Cerebellar nuclear complex (tissue), 1 donor: ENCODE results near the gene COTL1.

Experiments
- DNase-seq, 2 experiments: peaks; one replicate each; lab custom pipeline; 2025; lab: John Stamatoyannopoulos, UW

The COTL1 gene

GRCh38 chr16:84596161-84596560 lies 21.7 kb downstream of the COTL1 start:
- no peak for DNase-seq

- no peak for DNase-seq
These were observed 22.8 kb downstream of the COTL1 start for GRCh38 chr16:84595052-84595481.

DNA sequence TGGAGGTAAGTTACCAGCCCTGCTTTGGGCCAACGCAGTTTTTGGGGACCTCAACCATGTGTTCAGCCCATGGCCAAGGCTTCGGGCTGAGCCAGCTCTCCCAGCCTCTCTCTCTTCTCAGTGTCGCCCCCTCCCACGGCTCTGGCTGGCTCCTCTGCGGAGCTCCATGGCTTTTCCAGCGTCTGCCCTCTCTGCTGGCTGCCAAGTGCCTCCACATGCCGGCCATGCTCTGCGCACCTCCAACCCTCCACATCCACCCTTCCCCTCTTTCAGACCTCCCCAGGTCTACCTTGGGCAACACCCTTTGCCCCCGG lies 23.2 kb downstream of the COTL1 start:
- DNase-seq = no peak

DNA sequence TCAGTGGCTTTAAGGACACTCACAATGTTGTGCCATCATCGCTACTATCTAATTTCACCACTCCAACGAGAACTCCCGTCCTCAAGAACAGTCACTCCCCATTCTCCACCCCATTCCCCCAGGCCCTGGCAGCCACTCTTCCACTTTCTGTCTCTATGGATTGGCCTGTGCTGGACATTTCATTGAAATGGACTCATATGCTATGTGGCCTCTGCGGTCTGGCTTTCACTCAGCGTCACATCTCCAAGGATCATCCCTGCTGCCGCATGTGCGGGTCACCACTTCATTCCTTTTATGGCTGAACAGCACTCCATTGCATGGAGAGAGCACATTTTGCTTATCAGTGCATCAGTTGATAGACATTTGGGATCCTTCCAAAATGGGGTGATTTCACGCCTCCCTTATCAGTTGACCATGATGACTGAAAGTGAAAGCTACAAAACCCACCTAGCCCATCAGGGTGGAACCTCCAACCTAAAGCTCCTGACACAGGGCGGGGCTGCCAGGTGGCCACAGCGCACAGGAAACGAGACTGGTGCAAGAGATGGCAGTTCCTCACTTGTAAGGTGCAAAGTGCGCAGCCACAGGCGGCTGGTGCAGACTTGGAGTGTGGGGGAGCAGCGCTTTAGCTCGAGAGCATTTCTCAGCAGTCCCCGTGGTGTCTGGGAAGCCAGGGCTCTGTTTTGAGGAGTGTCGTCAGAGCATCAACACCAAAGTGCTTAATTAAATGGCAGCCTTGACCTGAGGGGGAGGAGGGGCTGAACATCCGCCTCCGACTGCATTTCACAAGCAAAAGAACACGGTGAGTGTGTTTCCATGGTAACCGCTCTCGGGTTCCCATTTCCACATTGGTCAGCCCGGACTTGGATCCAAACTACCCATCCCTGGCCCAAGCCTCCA lies 23.8 kb downstream of the COTL1 start:
- DNase-seq = no peak

DNA sequence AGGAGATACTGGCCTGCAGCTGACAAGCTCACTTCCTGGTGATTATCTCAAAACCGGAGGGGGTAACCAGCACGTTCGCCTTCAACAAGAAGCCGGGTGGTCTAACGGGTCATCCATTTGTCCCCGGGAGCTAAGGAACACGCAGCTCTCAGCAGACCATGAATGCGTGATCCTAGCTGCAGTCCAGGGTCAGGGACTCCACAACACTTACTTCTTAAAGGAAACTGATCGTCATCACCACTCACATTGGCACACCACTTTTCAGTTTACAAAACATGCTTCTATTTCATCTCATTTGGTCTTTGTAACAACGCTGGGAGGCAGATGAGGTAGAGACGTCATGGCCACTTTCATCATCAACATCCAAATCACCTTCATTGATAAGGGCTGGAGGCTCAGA lies 25.2 kb downstream of the COTL1 start:
- DNase-seq = no peak

DNA sequence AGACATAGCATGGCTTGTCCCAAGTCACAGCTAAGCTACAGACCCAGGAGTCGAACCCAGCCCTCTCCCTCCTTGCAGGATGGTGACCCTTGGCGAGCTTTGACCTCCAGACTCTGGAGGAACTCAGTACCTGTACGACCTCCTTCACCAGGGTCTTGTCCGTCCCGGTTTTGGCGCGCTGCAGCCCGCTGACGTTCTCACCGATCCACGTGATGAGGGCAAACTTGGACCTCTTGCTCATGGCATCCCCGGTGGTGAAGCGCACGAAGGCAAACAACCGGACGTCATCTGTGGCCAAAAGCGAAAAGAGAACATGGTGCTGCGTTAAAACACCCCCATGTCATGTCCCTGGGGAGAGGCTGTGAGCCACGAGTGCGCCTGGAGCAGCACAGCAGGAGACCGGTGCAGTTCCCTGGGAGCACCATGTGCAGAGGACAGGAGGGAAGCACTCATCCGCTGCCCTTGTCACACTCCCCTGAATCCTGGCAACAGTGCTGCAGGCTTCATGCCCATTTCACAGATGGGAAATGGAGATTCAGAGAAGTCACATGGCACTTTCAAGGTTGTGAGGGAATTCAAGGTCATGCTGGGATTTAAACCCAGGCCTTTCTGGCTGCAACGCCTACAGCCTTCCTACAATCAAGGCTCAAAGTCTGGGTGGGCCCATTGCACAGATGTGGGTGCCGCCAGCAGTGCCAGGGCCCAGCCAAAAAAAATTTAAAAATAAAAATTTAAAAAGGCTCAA lies 27.7 kb downstream of the COTL1 start:
- DNase-seq = no peak

- DNase-seq = no peak
These were observed 28.9 kb downstream of the COTL1 start for GRCh38 chr16:84588991-84589390.

DNA sequence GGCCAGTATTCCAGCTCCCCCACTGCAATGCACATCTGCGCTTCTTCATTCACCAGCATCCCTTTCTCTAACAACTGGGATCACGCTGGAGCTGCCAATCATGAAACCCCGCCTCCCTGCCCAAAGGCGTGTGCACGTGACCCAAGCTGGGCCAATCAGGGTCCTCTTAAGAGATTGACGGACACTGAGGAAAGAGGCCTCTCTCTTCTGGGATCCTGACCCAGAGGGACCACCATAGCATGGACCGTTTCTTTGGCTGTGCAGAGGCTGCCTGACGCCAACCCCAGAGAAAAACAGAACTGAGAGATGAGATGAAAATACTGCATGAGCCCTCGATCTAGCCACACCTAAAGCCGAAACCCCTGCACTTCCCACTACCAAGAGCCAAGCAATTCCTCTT lies 32.0 kb downstream of the COTL1 start:
- DNase-seq = no peak

DNA sequence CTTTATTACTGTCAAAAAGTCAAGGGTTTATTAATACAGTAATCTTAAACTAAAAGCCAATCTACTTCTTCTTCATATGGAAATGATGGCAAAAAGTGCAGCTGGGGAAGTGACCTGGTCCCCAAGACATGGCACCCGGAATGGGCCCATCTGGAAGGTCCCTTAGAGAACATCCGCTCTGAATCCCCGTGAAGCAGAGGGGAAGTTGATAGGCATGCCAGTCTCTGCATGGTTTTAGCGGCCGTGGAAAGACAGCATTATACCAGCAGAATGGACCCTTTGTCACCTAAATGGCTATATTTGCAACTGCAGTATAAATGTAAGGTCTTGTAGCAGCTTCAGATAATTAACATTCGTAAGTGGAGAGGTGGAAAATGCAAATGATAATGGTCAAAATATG lies 32.4 kb downstream of the COTL1 start:
- DNase-seq = no peak

DNA sequence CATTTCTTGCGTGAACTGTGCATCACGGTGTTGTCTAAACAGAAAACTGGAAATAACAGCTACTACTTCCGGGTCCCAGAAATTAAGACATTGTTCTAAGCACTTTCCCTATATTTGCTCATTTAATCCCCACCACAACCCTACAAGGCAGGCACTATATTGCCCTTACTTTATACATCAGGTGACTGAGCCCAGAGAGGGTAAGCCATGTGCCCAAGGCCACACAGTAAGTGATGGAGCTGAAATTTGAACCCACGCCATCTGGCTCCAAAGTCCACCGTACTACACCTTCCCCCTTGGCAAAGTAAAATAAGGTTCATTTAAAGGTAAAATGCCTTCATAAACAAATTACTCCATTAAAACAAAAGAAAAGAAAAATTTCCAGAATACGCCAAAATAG lies 33.2 kb downstream of the COTL1 start:
- no peak for DNase-seq

DNA sequence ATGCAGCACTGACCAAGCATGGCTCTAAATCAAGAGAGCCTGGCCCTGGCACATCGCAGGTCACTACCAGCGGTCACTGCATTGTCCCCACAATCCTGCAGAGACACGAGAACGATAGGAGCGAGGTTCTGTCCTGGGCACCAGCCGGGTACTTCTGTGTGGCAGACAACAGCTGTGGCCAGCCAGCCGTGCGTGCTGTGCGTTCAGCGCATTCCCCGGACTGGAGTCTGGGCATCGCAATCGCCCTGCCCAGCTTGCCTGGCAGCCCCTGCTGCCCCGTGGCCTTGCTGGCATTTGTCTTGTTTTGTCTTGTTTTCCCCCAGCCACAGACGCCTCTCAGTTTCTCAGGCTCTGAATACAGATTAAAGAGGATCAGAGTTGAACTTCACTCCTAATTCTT lies 33.9 kb downstream of the COTL1 start:
- DNase-seq = no peak

GRCh38 chr16:84582958-84583516 lies 34.8 kb downstream of the COTL1 start:
- DNase-seq = no peak

DNA sequence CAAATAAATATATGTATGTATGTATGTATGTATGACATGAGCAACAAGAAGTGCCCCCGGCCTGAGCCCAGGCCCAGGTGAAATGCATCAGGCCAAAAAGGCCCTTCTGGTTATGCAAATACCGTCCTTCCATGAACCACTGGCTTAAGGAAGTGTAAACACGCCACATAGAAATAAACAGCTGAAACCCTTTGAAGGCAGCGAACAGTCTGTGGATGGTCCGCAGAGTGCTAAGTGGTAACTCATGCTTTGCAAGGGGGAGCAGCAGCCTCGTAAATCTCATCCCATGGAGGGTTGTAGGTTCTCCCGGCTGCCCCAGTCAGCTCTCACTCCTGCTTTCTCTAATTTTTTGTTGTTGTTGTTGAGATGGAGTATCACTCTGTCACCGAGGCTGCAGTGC lies 36.7 kb downstream of the COTL1 start:
- DNase-seq = no peak

DNA sequence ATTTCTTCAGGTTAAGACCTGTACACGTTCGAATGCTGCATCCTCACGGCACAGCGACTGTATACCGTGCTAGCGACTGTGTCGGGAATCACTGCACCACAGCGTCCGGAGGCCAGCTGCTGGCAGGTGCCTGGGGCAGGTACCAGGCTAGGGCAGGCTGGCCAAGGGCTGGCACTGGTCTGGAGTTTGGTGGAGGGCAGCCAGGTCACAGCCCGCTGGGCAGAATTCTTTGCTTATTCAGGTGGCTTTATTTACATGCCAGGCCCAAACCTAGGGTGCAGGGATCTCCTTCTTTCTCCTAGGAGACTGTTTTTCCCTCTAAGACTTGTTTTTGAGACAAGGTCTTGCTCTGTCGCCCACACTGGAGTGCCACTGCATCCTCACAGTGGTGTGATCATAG lies 37.9 kb downstream of the COTL1 start:
- DNase-seq = no peak

GRCh38 chr16:84578538-84579126 lies 39.2 kb downstream of the COTL1 start:
- DNase-seq = no peak

- no peak for DNase-seq
These were observed 40.7 kb downstream of the COTL1 start for GRCh38 chr16:84577034-84577803.

DNA sequence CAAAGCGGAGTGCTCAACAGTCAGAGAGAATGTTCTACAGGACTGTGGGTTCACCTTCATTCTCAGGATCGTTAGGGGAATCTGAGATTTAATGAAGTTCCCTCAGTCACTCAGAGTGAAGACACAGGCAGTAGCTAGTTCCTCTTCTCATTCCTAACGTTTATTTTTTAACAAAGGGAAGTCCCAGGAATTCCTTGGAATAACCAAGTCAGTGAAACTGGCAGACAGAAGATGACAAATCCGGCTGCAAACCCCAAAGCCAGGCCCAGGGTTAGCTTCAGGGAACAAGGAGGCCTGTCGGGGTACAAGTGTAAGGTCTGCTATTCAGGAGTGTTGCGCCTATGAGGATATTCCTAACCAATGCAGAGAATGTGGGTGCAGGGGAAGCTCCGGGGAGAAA lies 42.0 kb downstream of the COTL1 start:
- DNase-seq = no peak

GRCh38 chr16:84574191-84574590 lies 43.7 kb downstream of the COTL1 start:
- DNase-seq = no peak

DNA sequence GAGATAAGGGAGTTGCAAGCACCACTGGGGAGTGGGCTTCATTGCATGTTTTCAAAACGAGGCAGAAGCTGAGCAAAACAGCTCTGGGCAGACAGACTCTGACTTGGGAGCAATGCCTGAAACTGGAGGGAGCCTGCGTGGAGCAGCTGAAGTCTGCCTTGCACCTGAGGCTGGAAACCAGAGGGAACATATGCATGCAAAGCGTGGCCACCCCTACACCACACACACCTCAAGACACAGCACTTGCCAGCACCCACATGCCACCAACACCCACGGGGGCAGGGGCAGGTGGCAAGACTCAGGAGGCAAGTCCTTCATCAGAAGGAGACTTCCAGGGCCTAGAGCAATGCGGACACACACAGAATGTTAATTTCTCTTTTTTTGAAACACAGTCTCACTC lies 45.8 kb downstream of the COTL1 start:
- no peak for DNase-seq

- DNase-seq = no peak
These were observed 46.4 kb downstream of the COTL1 start for GRCh38 chr16:84571506-84571905.

DNA sequence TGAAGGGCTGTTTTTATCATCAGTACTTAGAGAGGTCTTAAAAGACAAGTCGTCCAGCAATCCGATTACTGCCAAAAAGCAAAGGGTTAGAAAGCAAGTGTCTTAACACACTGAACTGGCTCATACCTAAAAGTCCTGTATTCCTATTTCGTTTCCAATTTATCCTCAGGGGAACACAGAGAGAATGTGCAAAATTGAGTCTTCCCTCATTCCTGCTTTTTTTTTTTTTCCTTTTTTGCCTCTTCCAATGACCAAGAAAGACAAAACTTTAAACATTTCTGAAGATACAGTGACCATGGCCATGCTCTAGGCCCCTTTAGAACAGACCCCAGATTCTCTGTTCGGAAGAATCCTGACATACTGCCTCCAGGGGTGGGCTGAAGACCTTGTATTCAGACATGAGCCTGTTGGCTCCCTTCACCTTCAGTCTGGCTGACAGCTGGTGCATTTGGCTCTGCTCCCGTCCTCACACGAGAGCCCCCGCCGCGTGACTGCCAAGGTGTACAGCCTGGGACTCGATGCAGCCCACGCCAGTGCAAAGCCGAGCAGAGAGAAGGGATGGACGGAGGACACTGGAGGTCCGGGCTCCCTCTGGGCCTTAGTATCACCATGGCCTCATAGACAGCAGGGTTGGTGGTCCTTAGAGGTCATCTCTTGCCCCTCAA lies 47.0 kb downstream of the COTL1 start:
- DNase-seq = peak; percentile 59 to 65
